ENCODE measurements around the gene TBC1D2B. TPM values are rescaled to one million over a fixed set of nuclear protein-coding genes. Genes with fewer than 3 reads are reported as not detected.

Gene TBC1D2B
- total and polyA plus RNA-seq, 7 experiments from 2014 or later, result 7.4 to 119 (median 76.6) TPM

- intact Hi-C loops (cut with micrococcal nuclease), result loop anchor here in 1 of 2 donors (2.0 to 5.0 kb wide), 2 partner anchors 25 to 34 kb away; partner anchors contain the start of gene TBC1D2B
These were observed 24.1 kb upstream of the TBC1D2B start for GRCh38 chr15:78101423-78102105.

GRCh38 chr15:78100886-78101285, 23.4 kb upstream of the TBC1D2B start:
- Mint-ChIP-seq H3K27me3 (no peaks in the 10 kb centered on the region), H3K4me1 (peaks cover 26 to 47% (median 28%) of the 10 kb centered on the region in 7 donors), H3K36me3 (no peaks in the 10 kb centered on the region), H3K27ac (peak overlapping the region in 1 of 9 donors; percentile 51), H3K4me3 (no peak overlapping the region), H3K9me3 (no peaks in the 10 kb centered on the region)
- H3K9me3 ChIP-seq (ENCODE audit: control insufficient read depth in 2 of 3, low read length in 3 of 3), result no peaks in the 10 kb centered on the region
- H3K36me3 ChIP-seq (ENCODE audit: control insufficient read depth in 2 of 3, insufficient read depth in 3 of 3, low read length in 3 of 3), result no peaks in the 10 kb centered on the region
- peaks cover 32 to 37% of the 10 kb centered on the region in 2 donors for H3K4me1 ChIP-seq (ENCODE audit: control insufficient read depth in 2 of 2, insufficient read depth in 2 of 2, low read length in 2 of 2)
- no peak overlapping the region for H3K27ac ChIP-seq (ENCODE audit: low read depth, low read length)
- ChIA-PET POLR2A (no interaction called here), CTCF (interaction anchor here (0.8 to 1.2 kb wide), 2 partner anchors 137 to 141 kb away, joined by 3 read pairs; no protein-coding TSS in a partner anchor)
- ATAC-seq (no peak), DNase-seq (no peak)
- H3K4me3 ChIP-seq (ENCODE audit: low read length), result no peak overlapping the region
- no peaks in the 10 kb centered on the region for H3K27me3 ChIP-seq (ENCODE audit: control insufficient read depth in 2 of 2, insufficient read depth in 2 of 2, low read length in 2 of 2)
- intact Hi-C loops (cut with micrococcal nuclease), result loop anchor here in 1 of 2 donors (5.0 kb wide), 1 partner anchor 34 kb away; no protein-coding TSS in a partner anchor

More at GRCh38 chr15:78101423-78102105, 24.1 kb upstream of the TBC1D2B start:
- Histone ChIP-seq H3K9me3 (ENCODE audit: control insufficient read depth in 2 of 3, low read length in 3 of 3) (no peaks in the 10 kb centered on the region), H3K36me3 (ENCODE audit: control insufficient read depth in 2 of 3, insufficient read depth in 3 of 3, low read length in 3 of 3) (no peaks in the 10 kb centered on the region), H3K27ac (ENCODE audit: low read depth, low read length) (no peak overlapping the region), H3K4me3 (ENCODE audit: low read length) (no peak overlapping the region), H3K4me1 (ENCODE audit: control insufficient read depth in 2 of 2, insufficient read depth in 2 of 2, low read length in 2 of 2) (peaks cover 33 to 41% of the 10 kb centered on the region in 2 donors), H3K27me3 (ENCODE audit: control insufficient read depth in 2 of 2, insufficient read depth in 2 of 2, low read length in 2 of 2) (no peaks in the 10 kb centered on the region)
- Mint-ChIP-seq H3K9me3 (no peaks in the 10 kb centered on the region), H3K27ac (peak overlapping the region in 2 of 9 donors; percentile 41 to 51), H3K4me3 (no peak overlapping the region), H3K36me3 (no peaks in the 10 kb centered on the region), H3K27me3 (no peaks in the 10 kb centered on the region), H3K4me1 (peaks cover 29 to 54% (median 32%) of the 10 kb centered on the region in 7 donors)
- CTCF ChIA-PET, result interaction anchor here (0.8 to 1.2 kb wide), 2 partner anchors 137 to 140 kb away, joined by 3 read pairs; no protein-coding TSS in a partner anchor
- ATAC-seq (no peak), DNase-seq (no peak)
- POLR2A ChIA-PET, result no interaction called here

- DNase-seq (no peak), ATAC-seq (no peak)
- H3K27ac Mint-ChIP-seq, result no peak overlapping the region
- H3K27ac ChIP-seq (ENCODE audit: low read depth, low read length), result no peak overlapping the region
- no peaks in the 10 kb centered on the region for H3K36me3 ChIP-seq (ENCODE audit: control insufficient read depth in 2 of 3, insufficient read depth in 3 of 3, low read length in 3 of 3)
- H3K27me3 Mint-ChIP-seq, result peaks cover 0 to 3% (median 0%) of the 10 kb centered on the region in 5 donors
- H3K4me3 Mint-ChIP-seq, result no peak overlapping the region
- no peaks in the 10 kb centered on the region for H3K27me3 ChIP-seq (ENCODE audit: control insufficient read depth in 2 of 2, insufficient read depth in 2 of 2, low read length in 2 of 2)
- ChIA-PET POLR2A (interaction anchor here (0.5 kb wide), 1 partner anchor 64 kb away, joined by 3 read pairs; no protein-coding TSS in a partner anchor), CTCF (interaction anchor here (0.8 to 1.2 kb wide), 2 partner anchors 14 to 42 kb away, joined by 3 to 4 read pairs; no protein-coding TSS in a partner anchor)
- no peaks in the 10 kb centered on the region for H3K9me3 ChIP-seq (ENCODE audit: control insufficient read depth in 2 of 3, low read length in 3 of 3)
- H3K9me3 Mint-ChIP-seq, result no peaks in the 10 kb centered on the region
- H3K4me1 Mint-ChIP-seq, result peaks cover under 1 to 36% (median 4%) of the 10 kb centered on the region in 7 donors
- peaks cover 11 to 12% of the 10 kb centered on the region in 2 donors for H3K4me1 ChIP-seq (ENCODE audit: control insufficient read depth in 2 of 2, insufficient read depth in 2 of 2, low read length in 2 of 2)
- no peak overlapping the region for H3K4me3 ChIP-seq (ENCODE audit: low read length)
- intact Hi-C loops (cut with micrococcal nuclease), result no loop called here
- H3K36me3 Mint-ChIP-seq, result no peaks in the 10 kb centered on the region
These were observed 20.7 kb upstream of the TBC1D2B start for GRCh38 chr15:78098131-78098755.

GRCh38 chr15:78097667-78098066, 20.2 kb upstream of the TBC1D2B start:
- H3K27me3 Mint-ChIP-seq, result peaks cover 0 to 3% (median 0%) of the 10 kb centered on the region in 5 donors
- intact Hi-C loops (cut with micrococcal nuclease), result no loop called here
- POLR2A ChIA-PET, result interaction anchor here (0.5 to 0.7 kb wide), 2 partner anchors 18 to 64 kb away, joined by 3 read pairs; no protein-coding TSS in a partner anchor

GRCh38 chr15:78093242-78094020, 15.9 kb upstream of the TBC1D2B start:
- ATAC-seq (no peak), DNase-seq (no peak)
- H3K36me3 Mint-ChIP-seq, result peaks cover 0 to 6% (median 0%) of the 10 kb centered on the region in 5 donors
- ChIA-PET CTCF (interaction anchor here (0.6 to 0.8 kb wide), 2 partner anchors 126 to 147 kb away, joined by 3 to 6 read pairs; no protein-coding TSS in a partner anchor), POLR2A (interaction anchor here (0.6 to 0.9 kb wide), 3 partner anchors 21 to 1699 kb away, joined by 3 to 4 read pairs (median 3); no protein-coding TSS in a partner anchor)
- H3K27me3 Mint-ChIP-seq, result peaks cover 0 to 3% (median 0%) of the 10 kb centered on the region in 5 donors
- no peaks in the 10 kb centered on the region for H3K4me1 ChIP-seq (ENCODE audit: control insufficient read depth in 2 of 2, insufficient read depth in 2 of 2, low read length in 2 of 2)
- no peak overlapping the region for H3K4me3 ChIP-seq (ENCODE audit: low read length)
- H3K4me3 Mint-ChIP-seq, result peak overlapping the region in 1 of 10 donors; percentile 49
- H3K4me1 Mint-ChIP-seq, result peaks cover 0 to 39% (median 0%) of the 10 kb centered on the region in 7 donors
- no peaks in the 10 kb centered on the region for H3K36me3 ChIP-seq (ENCODE audit: control insufficient read depth in 2 of 3, insufficient read depth in 3 of 3, low read length in 3 of 3)
- H3K27ac ChIP-seq (ENCODE audit: low read depth, low read length), result no peak overlapping the region
- H3K27me3 ChIP-seq (ENCODE audit: control insufficient read depth in 2 of 2, insufficient read depth in 2 of 2, low read length in 2 of 2), result no peaks in the 10 kb centered on the region
- H3K9me3 Mint-ChIP-seq, result peaks cover 0 to 3% (median 0%) of the 10 kb centered on the region in 11 donors
- no peaks in the 10 kb centered on the region for H3K9me3 ChIP-seq (ENCODE audit: control insufficient read depth in 2 of 3, low read length in 3 of 3)
- intact Hi-C loops (cut with micrococcal nuclease), result no loop called here
- H3K27ac Mint-ChIP-seq, result peak overlapping the region in 1 of 9 donors; percentile 19

More at GRCh38 chr15:78097667-78098066, 20.2 kb upstream of the TBC1D2B start:
- no peaks in the 10 kb centered on the region for H3K36me3 ChIP-seq (ENCODE audit: control insufficient read depth in 2 of 3, insufficient read depth in 3 of 3, low read length in 3 of 3)
- no peaks in the 10 kb centered on the region for H3K27me3 ChIP-seq (ENCODE audit: control insufficient read depth in 2 of 2, insufficient read depth in 2 of 2, low read length in 2 of 2)
- Mint-ChIP-seq H3K36me3 (no peaks in the 10 kb centered on the region), H3K4me3 (no peak overlapping the region), H3K9me3 (no peaks in the 10 kb centered on the region), H3K27ac (peak overlapping the region in 1 of 9 donors; percentile 32), H3K4me1 (peaks cover 0 to 35% (median 3%) of the 10 kb centered on the region in 7 donors)
- no peak overlapping the region for H3K27ac ChIP-seq (ENCODE audit: low read depth, low read length)
- H3K9me3 ChIP-seq (ENCODE audit: control insufficient read depth in 2 of 3, low read length in 3 of 3), result no peaks in the 10 kb centered on the region
- CTCF ChIA-PET, result interaction anchor here (0.7 to 1.2 kb wide), 3 partner anchors 14 to 138 kb away, joined by 3 to 4 read pairs (median 3); no protein-coding TSS in a partner anchor
- no peak for ATAC-seq
- no peak for DNase-seq
- H3K4me3 ChIP-seq (ENCODE audit: low read length), result no peak overlapping the region
- peaks cover 5 to 6% of the 10 kb centered on the region in 2 donors for H3K4me1 ChIP-seq (ENCODE audit: control insufficient read depth in 2 of 2, insufficient read depth in 2 of 2, low read length in 2 of 2)

Data from naive thymus-derived CD4-positive, alpha-beta T cell (primary cell).